GM13976 (cell line): ENCODE data around the gene COPS4.
"Not testable (repeated sequence)": the region's sequence is repeated elsewhere in the genome, so short reads cannot be mapped to it uniquely, and the experiment has no call there.

Source experiments
- DNase-seq: peaks from one replicate; pipeline ENCODE4 v3.0.0; 2012; ENCODE audit warnings: low spot score
- CTCF ChIP-seq: IDR thresholded peaks from 2 replicates; pipeline ENCODE4 v1.5.1; 2012; ENCODE audit warnings: borderline replicate concordance, mild to moderate bottlenecking; ENCODE audit not compliant: insufficient read depth; ENCODE audit errors: extremely low read depth, missing control alignments, control extremely low read depth
- in situ Hi-C: fragments of 300-500 bp; cut with MboI; formaldehyde crosslinking; loops from one replicate; pipeline ENCODE4 v1.12.0; 2022; ENCODE audit warnings: low sequenced_read_pairs, mixed read lengths, inconsistent platforms; ENCODE audit not compliant: unreplicated experiment

COPS4 gene

GRCh38 chr4:83012200-83012686 is 22.7 kb upstream of the COPS4 start:
- DNase-seq, result peak; percentile 42
- TF ChIP-seq CTCF, result no peak
- in situ Hi-C loops, result loop anchor here (25.0 kb wide), 1 partner anchor 550 kb away; no protein-coding TSS in a partner anchor

GRCh38 chr4:83012687-83013419 is 22.1 kb upstream of the COPS4 start:
- peak; percentile 98 for DNase-seq
- peak; percentile 21 for TF ChIP-seq CTCF
- in situ Hi-C loops, result loop anchor here (25.0 kb wide), 1 partner anchor 551 kb away; no protein-coding TSS in a partner anchor

GRCh38 chr4:83013420-83013867 is 21.5 kb upstream of the COPS4 start:
- in situ Hi-C loops, result loop anchor here (25.0 kb wide), 1 partner anchor 551 kb away; no protein-coding TSS in a partner anchor
- no peak for TF ChIP-seq CTCF
- no peak for DNase-seq

GRCh38 chr4:83013902-83014301 is 21.1 kb upstream of the COPS4 start:
- no peak for TF ChIP-seq CTCF
- no peak for DNase-seq
- in situ Hi-C loops, result loop anchor here (25.0 kb wide), 1 partner anchor 552 kb away; no protein-coding TSS in a partner anchor

- TF ChIP-seq CTCF, result no peak
- DNase-seq, result peak; percentile 33
- in situ Hi-C loops, result loop anchor here (25.0 kb wide), 1 partner anchor 558 kb away; no protein-coding TSS in a partner anchor
Measured at GRCh38 chr4:83019794-83020494, 15.0 kb upstream of the COPS4 start.

GRCh38 chr4:83022724-83023450 is 12.1 kb upstream of the COPS4 start:
- no peak for DNase-seq
- in situ Hi-C loops, result loop anchor here (25.0 kb wide), 1 partner anchor 561 kb away; no protein-coding TSS in a partner anchor
- TF ChIP-seq CTCF, result no peak

GRCh38 chr4:83023599-83023998 is 11.4 kb upstream of the COPS4 start:
- DNase-seq, result not testable (repeated sequence)
- in situ Hi-C loops, result loop anchor here (25.0 kb wide), 1 partner anchor 561 kb away; no protein-coding TSS in a partner anchor
